Mesothelial cell of epicardium (in vitro differentiated cells): ENCODE results near the gene POLR3E. TPM values are rescaled to one million over a fixed set of nuclear protein-coding genes. Genes with fewer than 3 reads are reported as not detected.
A peak's percentile ranks its signal among the peaks of the same experiment; 100 is the strongest.
"Not testable (repeated sequence)": the region's sequence is repeated elsewhere in the genome, so short reads cannot be mapped to it uniquely, and the experiment has no call there.

Source experiments
- DNase-seq, 2 experiments: peaks; one replicate each; pipeline ENCODE4 v3.0.0; 2021; ENCODE audit warnings: low spot score in 2 of 2; ENCODE audit not compliant: unreplicated experiment in 2 of 2
- H3K27ac Mint-ChIP-seq: 2 replicates; pipeline ENCODE4 v1.8.0; 2021; ENCODE audit warnings: mixed read lengths
- H3K27me3 Mint-ChIP-seq: 2 replicates; pipeline ENCODE4 v1.8.0; 2021; ENCODE audit warnings: low read depth, mixed read lengths
- H3K36me3 Mint-ChIP-seq: 2 replicates; pipeline ENCODE4 v1.8.0; 2021; ENCODE audit warnings: mixed read lengths
- H3K4me1 Mint-ChIP-seq: 2 replicates; pipeline ENCODE4 v1.8.0; 2021; ENCODE audit warnings: mixed read lengths
- H3K4me3 Mint-ChIP-seq: 2 replicates; pipeline ENCODE4 v1.8.0; 2021; ENCODE audit warnings: mild to moderate bottlenecking, moderate library complexity, mixed read lengths
- H3K9me3 Mint-ChIP-seq: 2 replicates; pipeline ENCODE4 v1.8.0; 2021; ENCODE audit warnings: mixed read lengths
- CTCF ChIP-seq: fragments of 200-600 bp; sonication (generic); IDR thresholded peaks from one replicate; pipeline ENCODE4 v1.5.0; 2021; ENCODE audit warnings: antibody characterized with exemption; ENCODE audit not compliant: unreplicated experiment
- total RNA-seq: library from RNA; stranded (reverse); gene quantifications from 3 replicates; pipeline ENCODE4 v1.2.1, GENCODE V29; 2021

POLR3E gene
- total RNA-seq, 1 donor from 2014 or later = 71.4 TPM

DNA sequence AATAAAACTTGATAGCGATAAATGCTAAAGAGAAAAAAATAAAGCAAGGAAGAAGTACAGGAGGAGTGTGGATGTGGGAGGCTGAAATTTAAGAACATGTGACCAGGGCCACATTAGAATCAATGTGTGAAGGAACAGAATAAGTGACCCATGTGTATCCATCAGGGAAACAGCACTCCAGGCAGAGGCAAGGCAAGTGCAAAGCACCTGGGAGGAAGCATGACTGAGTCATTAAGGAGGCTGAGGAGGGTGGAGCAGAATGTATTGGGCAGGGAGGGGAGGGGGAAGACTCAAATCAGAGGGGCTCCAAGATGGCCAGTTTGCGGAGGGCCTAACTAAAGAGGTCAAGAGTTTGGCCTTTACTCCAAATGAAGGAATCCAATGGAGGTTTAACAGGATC, 69.2 kb downstream of the POLR3E start:
- peaks cover 26% of the 10 kb centered on the region for H3K36me3 Mint-ChIP-seq
- H3K4me1 Mint-ChIP-seq = peaks cover 12% of the 10 kb centered on the region
- no peak overlapping the region for H3K27ac Mint-ChIP-seq
- DNase-seq = no peak
- no peaks in the 10 kb centered on the region for H3K9me3 Mint-ChIP-seq
- H3K4me3 Mint-ChIP-seq = no peak overlapping the region
- no peak for TF ChIP-seq CTCF
- no peaks in the 10 kb centered on the region for H3K27me3 Mint-ChIP-seq

- no peak overlapping the region for H3K27ac Mint-ChIP-seq
- no peak overlapping the region for H3K4me3 Mint-ChIP-seq
- DNase-seq = no peak
- H3K27me3 Mint-ChIP-seq = no peaks in the 10 kb centered on the region
- H3K36me3 Mint-ChIP-seq = peaks cover 26% of the 10 kb centered on the region
- TF ChIP-seq CTCF = no peak
- no peaks in the 10 kb centered on the region for H3K9me3 Mint-ChIP-seq
- H3K4me1 Mint-ChIP-seq = peaks cover 13% of the 10 kb centered on the region
Observed at GRCh38 chr16:22366889-22367288, 69.7 kb downstream of the POLR3E start.

DNA sequence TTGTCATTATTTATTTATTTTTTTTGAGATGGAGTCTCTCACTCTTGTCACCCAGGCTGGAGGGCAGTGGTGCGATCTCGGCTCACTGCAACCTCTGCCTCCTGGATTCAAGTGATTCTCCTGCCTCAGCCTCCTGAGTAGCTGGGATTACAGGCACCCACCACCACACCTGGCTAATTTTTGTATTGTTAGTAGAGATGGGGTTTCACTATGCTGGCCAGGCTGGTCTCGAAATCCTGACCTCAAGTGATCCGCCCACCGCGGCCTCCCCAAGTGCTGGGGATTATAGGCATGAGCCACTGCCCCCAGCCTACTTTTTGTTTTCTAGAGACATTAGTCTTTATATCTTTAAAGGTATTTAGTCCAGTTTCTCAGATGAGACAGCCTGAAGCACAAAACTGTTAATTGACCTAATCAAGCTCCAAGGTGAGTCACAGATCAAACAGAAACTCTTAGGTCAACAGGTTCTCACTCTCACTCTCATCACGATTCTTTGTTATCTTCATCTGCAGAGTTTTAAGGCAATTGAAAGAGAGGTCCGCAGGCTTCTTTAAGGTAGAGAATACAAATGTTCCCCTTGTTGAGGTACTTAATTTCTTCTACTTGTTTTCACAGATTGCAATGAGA, 71.1 kb downstream of the POLR3E start:
- DNase-seq, H3K4me3 Mint-ChIP-seq, H3K27me3 Mint-ChIP-seq, H3K27ac Mint-ChIP-seq, H3K9me3 Mint-ChIP-seq: not testable (repeated sequence)
- peaks cover 27% of the 10 kb centered on the region for H3K4me1 Mint-ChIP-seq
- H3K36me3 Mint-ChIP-seq = peaks cover 15% of the 10 kb centered on the region

GRCh38 chr16:22369221-22369811, 72.1 kb downstream of the POLR3E start:
- Mint-ChIP-seq H3K27me3 (no peaks in the 10 kb centered on the region), H3K4me3 (no peak overlapping the region), H3K4me1 (peaks cover 32% of the 10 kb centered on the region), H3K27ac (peak overlapping the region; percentile 73), H3K36me3 (peaks cover 7% of the 10 kb centered on the region), H3K9me3 (no peaks in the 10 kb centered on the region)
- no peak for DNase-seq
- no peak for TF ChIP-seq CTCF

DNA sequence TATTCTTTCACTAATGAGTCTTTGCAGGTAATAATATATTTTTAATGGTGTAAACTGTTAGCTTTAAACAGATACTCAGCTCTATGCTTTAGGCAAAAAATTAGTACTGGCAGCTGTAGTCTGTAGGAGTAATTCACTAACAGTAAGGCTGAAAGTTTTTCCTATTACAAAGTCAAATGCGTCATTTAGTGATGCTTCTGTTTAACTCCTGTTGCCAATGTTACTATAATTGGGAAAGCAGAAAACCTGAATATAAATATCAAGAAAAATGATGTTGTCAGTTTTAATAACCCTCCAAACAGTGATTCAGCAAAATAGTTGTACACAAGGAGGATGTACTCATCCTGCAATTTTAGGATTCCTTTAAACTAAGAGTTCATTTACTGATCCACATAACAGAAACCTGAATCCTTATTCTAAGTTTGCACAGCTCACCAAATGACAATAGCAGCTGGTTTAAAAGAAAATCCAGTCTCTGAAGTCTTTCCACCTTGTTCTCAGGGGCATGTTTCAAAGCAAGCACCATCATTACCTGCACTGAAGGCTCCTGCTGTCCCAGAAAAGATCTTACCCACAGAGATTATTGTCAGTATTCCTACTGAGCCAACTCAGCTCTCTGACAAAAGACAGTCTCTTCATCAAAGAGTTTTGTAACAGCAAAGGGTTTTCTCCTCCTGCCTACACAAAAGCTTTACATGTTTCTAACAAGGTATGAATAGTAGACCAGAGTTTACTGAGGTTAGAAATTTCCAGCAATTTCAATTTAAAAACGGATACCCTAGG, 73.0 kb downstream of the POLR3E start:
- H3K36me3 Mint-ChIP-seq = peaks cover 3% of the 10 kb centered on the region
- no peak overlapping the region for H3K27ac Mint-ChIP-seq
- H3K4me3 Mint-ChIP-seq = no peak overlapping the region
- H3K9me3 Mint-ChIP-seq = no peaks in the 10 kb centered on the region
- DNase-seq = no peak
- no peak for TF ChIP-seq CTCF
- no peaks in the 10 kb centered on the region for H3K27me3 Mint-ChIP-seq
- H3K4me1 Mint-ChIP-seq = peaks cover 34% of the 10 kb centered on the region
